Globus pallidus (tissue), 1 donor: ENCODE measurements around the gene POLE.

Experiments used
- DNase-seq: peaks from one replicate; pipeline ENCODE4 v3.0.0-alpha.2; 2015; ENCODE audit warnings: low spot score

POLE gene

GRCh38 chr12:132687211-132688164, at the start of gene POLE, which contains the start of gene PXMP2:
Gene POLE (minus strand): TSS chr12:132687342. CDS start chr12:132687315, 27 bp downstream.
Gene PXMP2 (plus strand): TSS chr12:132687587. CDS start chr12:132687671, 84 bp downstream.
- DNase-seq = peak; percentile 88

- no peak for DNase-seq
Measured at GRCh38 chr12:132736913-132737312, 49.8 kb upstream of the POLE start.

GRCh38 chr12:132736378-132736777, 49.2 kb upstream of the POLE start:
- DNase-seq = no peak

DNA sequence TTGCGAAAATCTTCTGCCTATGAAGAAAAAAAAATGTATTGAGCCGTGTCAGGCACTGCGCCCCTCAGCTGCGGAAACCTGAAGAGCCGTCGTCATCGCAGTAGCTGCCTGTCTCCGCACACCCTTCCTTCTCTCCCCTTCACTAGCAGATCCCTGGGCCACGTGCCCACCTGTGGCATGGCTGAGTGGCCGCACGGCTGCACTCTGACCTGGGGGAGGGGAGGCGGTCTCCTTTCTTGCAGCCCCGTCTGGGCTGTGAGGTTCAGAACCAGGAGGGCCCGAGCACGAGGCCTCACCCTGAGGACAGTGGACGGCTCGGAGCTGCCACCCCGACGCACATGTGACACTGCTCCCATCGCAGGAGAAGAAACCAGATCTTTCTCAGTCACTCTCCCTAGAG, 48.4 kb upstream of the POLE start:
- no peak for DNase-seq

DNA sequence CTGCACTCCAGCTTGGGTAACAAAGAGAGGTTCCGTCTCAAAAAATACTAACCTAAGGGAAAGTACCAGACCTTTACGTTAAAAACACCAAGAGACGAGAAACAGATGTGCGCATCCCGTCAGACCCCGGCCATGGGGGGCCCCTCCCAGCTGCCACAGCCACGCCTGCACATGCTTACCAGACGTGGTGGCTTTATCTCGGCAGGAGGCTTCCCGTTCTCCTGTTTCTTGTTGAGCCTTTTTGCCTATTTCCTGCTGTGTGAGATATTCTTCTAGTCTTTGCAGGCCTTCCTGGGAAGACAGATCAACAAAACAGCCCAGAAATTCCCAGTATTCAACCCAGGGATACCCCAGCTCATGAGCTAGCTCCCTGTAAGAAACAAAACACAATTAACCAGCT, 47.1 kb upstream of the POLE start:
- DNase-seq = no peak

DNA sequence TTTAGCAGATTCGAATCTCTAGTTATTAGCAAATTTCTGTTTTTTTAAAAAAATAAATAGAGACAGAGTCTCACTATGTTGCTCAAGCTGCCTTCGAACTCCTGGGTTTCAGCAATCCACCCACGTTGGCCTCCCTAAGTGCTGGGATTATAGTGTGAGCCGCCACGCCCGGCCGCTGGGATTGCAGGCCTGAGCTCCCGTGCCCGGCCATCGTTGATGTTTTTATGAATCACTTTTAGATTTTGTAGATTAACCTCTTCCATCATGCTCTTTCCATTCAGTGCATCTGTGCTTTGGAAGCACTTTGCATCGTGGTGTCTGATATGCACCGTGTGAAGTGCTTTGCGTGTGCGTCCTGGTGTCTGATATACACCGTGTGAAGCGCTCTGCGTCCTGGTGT, 44.4 kb upstream of the POLE start:
- DNase-seq = no peak

GRCh38 chr12:132730353-132730752, 43.2 kb upstream of the POLE start:
- DNase-seq = no peak

GRCh38 chr12:132729541-132730320, 42.6 kb upstream of the POLE start:
- no peak for DNase-seq

DNA sequence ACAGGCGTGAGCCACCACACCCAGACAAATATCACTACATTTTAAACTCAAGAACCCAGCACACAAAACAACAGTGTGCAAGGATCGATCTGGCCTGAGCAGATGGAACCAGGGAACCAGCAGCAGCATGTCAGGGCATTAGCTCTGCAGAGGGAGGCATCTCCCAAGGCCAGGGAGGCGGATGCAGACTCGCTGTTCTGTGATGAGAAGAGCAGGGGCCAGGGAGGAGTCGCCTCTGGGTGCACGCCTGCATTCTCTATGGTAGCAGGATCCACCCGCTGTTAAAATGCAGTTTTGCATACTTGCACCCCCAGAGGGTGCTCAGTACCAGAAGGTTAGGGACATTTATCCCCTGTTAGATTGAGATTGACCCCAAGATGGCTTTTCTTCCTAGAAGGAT, 41.4 kb upstream of the POLE start:
- DNase-seq = no peak

DNA sequence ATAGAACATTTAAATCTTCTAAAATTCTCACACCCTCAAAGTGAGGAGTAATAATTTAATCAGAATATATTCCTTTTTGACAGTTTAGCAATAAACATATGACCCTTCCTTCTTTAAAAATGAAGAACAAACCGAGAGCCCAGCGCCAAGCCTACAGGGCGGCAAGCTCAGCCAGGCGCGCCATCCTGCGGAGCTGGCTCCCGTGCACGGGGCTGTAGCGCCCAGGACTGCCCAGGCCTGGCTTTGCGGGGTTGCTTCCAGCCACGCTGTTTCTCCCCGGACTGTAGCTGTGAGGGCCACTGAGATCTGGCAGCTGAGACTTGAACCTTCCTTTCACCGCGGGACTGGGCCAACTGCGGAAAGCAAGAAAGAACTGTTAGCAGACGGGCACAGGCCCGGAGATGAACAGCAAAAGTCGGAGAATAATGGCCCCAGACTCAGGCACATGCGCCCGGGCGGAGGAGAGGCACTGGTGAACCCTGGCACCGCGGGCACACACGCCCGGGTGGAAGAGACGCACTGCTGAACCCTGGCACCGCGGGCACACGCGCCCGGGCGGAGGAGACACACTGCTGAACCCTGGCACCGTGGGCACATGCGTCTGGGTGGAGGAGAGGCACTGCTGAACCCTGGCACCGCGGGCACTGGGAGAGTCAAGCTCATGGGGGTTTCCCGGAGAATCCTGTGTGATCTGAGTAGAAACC, 40.1 kb upstream of the POLE start:
- DNase-seq = no peak

DNA sequence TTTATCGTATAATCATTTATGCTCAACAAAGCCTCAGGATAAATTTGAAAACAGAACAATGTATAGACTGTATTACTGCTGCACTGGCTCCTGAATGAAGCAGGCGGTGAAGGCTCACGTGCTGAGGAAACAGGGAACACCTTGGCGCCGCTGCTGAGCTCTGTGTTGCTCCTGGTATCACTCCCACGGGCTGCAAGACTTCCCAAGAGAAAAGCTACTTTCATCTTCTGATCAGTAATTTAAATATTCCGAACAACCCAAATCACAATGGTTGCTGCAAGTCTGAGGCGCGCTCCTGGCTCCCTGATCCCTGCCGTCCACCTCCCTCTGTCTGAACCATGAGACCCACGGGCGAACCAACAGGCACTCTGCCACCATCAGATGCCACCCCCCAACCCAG, 39.2 kb upstream of the POLE start:
- DNase-seq = no peak

GRCh38 chr12:132724506-132725241, 37.5 kb upstream of the POLE start:
- DNase-seq = no peak

GRCh38 chr12:132723764-132724140, 36.6 kb upstream of the POLE start:
- no peak for DNase-seq

DNA sequence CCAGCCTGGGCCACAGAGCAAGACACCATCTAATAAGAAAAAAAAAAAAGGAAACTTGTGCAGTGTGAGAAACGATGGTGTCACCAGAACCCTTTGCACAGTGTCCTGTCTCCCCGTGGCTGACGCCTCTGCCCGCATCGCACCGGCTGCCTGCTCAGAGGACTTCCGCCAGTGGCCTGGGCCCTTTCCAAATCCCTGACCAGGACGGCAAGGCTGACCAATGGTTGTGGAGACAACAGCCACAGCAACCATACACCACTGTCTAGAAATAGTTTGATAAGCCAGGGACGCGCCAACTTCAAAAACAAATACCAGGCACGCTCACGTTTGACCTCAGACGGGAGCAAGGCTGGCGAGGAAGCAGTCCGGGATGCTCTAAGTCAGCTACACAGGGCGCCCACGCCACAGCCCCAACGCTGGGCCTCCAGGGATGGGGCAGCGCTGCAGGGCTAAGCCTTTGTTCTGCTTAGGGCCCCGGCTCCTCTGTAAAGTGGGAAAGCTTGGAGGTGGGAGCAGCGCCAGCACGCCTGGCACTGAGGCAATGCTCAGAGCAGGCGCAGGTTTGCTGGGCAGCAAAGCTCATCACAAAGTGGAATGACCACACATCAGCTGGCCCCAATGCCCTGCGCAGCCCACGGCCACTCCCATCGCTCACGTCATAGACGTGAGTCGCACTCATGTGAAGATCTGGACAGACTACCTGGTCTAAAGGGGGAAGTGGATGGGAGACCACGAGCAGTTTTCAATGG, 36.0 kb upstream of the POLE start:
- no peak for DNase-seq

DNA sequence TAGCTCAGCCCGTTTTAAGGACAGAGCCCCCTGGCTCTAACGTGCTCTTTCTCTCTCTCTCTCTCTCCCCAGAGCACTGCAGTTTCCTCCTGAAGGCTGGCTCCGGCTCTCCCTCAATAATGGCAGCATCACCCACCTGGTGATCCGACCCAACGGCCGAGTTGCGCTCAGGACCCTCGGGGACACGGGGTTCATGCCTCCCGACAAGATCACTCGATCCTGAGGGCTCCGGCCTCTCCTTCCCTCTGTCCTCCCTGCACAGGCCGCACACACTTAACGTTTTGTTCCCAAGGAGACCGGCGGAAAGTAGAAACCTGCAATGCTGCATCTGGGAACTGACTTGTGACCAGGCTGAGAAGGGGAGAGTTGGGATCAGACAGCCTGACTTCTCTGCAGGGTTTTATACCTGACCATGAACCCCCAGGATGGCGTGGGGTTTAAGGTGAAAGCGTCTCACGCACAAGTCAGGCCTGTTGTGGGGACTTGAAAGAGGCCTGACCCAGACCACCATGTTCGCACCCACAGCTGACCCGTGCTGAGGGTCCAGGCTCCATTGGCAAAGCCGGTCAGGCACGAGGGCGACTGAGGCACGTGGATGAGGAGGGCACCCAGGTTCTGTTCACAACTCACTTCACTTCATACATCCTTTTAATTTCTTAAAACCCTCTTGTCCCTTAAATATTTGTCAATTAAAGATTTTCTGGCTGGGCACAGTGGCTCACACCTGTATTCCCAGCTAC, 33.6 kb upstream of the POLE start:
- DNase-seq = no peak

- DNase-seq = no peak
Measured at GRCh38 chr12:132719954-132720324, 32.8 kb upstream of the POLE start.

DNA sequence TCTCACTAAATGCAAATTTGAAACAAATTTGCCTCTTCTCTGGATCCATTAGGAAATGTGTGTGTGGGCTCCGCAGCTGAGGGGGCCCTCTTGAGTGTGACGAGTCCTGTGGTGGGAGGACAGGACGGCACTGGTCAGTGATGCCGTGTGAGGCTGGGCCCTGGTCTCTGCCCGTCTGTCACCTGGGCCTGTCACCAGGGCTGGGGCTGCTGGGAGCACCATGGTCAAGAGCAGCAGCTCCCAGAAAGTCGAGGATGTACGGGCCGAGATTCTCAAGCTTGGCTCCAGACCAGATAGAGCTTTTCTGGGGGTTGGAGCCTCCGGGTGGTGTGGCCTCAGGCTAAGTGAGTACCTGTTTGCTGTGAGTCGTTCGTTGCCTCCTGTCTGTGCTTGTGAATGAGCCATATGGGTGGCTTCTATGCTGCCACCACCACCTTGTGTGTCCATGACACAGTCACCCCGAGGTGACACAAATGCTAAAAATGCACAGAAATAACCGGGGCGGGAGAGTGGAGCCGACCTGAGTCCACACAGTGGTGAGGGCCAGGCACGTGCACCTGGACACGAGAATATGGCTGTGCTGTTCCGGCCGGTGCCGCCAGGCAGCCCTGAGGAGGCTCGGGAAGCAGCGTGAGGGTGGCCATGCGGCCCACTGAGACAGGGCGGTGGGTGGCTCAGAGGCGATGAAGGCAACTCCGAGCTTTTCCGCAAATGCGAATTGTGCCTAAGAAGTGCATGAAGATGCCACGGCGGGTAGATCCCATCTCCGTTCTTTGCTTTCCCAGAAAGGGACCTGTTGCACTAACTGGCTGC, 32.2 kb upstream of the POLE start:
- no peak for DNase-seq

- no peak for DNase-seq
Measured at GRCh38 chr12:132718644-132719043, 31.5 kb upstream of the POLE start.
